ENCODE data around the gene EFHD2.

GRCh38 chr1:15383810-15384209 lies 25.9 kb upstream of the EFHD2 start:
- TF ChIP-seq CTCF (IDR thresholded peaks at IDR 0.05), result no peak
- no peak for TF ChIP-seq POLR2A (IDR thresholded peaks at IDR 0.05)
